ENCODE data around the gene AKNA.

DNA sequence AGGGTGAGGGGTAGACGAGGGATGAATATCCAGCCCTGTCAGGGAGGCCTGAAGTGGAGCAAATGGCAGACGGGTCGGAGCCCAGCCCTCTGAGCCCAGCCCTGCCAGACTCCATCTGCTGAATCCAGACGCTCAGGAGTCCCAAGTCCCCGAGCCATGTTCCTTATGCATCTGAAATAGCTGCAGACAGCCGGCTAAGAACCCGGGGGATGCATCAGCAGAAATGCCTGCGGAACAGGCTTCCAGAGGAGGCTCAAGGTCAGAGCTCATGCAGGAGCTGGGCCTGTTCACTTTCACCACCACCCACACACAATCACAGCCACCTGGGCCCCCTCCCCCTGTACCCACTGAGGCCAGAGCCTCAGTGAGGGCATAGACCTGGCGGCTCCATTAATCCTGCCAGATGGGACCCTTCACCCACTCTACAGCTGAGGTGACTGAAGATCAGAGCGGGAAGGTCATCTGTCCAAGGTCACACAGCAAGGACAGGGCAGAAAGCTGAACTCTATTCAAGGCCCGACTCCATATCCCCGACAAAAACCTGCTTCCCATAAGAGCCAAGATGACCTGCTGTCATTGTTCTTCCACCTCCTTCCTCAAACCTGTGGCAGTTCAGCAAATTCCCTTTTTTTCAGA, 24.4 kb upstream of the AKNA start:
- TF ChIP-seq, protein P1, sequence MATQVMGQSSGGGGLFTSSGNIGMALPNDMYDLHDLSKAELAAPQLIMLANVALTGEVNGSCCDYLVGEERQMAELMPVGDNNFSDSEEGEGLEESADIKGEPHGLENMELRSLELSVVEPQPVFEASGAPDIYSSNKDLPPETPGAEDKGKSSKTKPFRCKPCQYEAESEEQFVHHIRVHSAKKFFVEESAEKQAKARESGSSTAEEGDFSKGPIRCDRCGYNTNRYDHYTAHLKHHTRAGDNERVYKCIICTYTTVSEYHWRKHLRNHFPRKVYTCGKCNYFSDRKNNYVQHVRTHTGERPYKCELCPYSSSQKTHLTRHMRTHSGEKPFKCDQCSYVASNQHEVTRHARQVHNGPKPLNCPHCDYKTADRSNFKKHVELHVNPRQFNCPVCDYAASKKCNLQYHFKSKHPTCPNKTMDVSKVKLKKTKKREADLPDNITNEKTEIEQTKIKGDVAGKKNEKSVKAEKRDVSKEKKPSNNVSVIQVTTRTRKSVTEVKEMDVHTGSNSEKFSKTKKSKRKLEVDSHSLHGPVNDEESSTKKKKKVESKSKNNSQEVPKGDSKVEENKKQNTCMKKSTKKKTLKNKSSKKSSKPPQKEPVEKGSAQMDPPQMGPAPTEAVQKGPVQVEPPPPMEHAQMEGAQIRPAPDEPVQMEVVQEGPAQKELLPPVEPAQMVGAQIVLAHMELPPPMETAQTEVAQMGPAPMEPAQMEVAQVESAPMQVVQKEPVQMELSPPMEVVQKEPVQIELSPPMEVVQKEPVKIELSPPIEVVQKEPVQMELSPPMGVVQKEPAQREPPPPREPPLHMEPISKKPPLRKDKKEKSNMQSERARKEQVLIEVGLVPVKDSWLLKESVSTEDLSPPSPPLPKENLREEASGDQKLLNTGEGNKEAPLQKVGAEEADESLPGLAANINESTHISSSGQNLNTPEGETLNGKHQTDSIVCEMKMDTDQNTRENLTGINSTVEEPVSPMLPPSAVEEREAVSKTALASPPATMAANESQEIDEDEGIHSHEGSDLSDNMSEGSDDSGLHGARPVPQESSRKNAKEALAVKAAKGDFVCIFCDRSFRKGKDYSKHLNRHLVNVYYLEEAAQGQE (IDR thresholded peaks at IDR 0.05; ENCODE audit: low read depth), result no peak
- TF ChIP-seq, protein P2, sequence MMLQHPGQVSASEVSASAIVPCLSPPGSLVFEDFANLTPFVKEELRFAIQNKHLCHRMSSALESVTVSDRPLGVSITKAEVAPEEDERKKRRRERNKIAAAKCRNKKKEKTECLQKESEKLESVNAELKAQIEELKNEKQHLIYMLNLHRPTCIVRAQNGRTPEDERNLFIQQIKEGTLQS (IDR thresholded peaks at IDR 0.05), result no peak
- TF ChIP-seq YY1 (IDR thresholded peaks at IDR 0.05; ENCODE audit: extremely low read depth, insufficient replicate concordance, low read depth, low read length) (no peak), POLR2A (IDR thresholded peaks at IDR 0.05; ENCODE audit: borderline replicate concordance, extremely low read depth, insufficient read depth, insufficient read length) (no peak), RAD21 (IDR thresholded peaks at IDR 0.05; ENCODE audit: low read depth) (no peak), SRF (IDR thresholded peaks at IDR 0.05; ENCODE audit: low read depth) (no peak)
- TF ChIP-seq, protein P3, sequence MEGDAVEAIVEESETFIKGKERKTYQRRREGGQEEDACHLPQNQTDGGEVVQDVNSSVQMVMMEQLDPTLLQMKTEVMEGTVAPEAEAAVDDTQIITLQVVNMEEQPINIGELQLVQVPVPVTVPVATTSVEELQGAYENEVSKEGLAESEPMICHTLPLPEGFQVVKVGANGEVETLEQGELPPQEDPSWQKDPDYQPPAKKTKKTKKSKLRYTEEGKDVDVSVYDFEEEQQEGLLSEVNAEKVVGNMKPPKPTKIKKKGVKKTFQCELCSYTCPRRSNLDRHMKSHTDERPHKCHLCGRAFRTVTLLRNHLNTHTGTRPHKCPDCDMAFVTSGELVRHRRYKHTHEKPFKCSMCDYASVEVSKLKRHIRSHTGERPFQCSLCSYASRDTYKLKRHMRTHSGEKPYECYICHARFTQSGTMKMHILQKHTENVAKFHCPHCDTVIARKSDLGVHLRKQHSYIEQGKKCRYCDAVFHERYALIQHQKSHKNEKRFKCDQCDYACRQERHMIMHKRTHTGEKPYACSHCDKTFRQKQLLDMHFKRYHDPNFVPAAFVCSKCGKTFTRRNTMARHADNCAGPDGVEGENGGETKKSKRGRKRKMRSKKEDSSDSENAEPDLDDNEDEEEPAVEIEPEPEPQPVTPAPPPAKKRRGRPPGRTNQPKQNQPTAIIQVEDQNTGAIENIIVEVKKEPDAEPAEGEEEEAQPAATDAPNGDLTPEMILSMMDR (IDR thresholded peaks at IDR 0.05 in 2 of 3, conservative IDR thresholded peaks at IDR 0.05 in 1 of 3; ENCODE audit: borderline replicate concordance in 1 of 3, insufficient read depth in 1 of 3, low read depth in 2 of 3, low read length in 2 of 3), result no peak
- TF ChIP-seq, protein P4, sequence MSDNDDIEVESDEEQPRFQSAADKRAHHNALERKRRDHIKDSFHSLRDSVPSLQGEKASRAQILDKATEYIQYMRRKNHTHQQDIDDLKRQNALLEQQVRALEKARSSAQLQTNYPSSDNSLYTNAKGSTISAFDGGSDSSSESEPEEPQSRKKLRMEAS (IDR thresholded peaks at IDR 0.05), result no peak
